G401 (cell line): ENCODE data around the gene PACSIN1. TPM values are rescaled to one million over a fixed set of nuclear protein-coding genes. Genes with fewer than 3 reads are reported as not detected.

ENCODE experiments used
- DNase-seq: peaks from one replicate; pipeline ENCODE4 v3.0.0-alpha.2; 2015; ENCODE audit warnings: low spot score
- in situ Hi-C: cut with HindIII; loops from 2 replicates; pipeline ENCODE4 v1.10.0; 2016; ENCODE audit warnings: low sequenced_read_pairs, mixed read lengths
- total RNA-seq: library from RNA; depleted of rRNA; stranded (reverse); fragments of >200 nt; shearing (Covaris generic); gene quantifications from 2 replicates; pipeline ENCODE4 v1.2.3, GENCODE V29; 2014

Gene PACSIN1
- total RNA-seq, 1 experiment from 2014 or later: not detected

- in situ Hi-C loops: no loop called here
- DNase-seq: no peak
These were observed 68.8 kb downstream of the PACSIN1 start for GRCh38 chr6:34534656-34535055.

GRCh38 chr6:34535199-34535598 is 69.3 kb downstream of the PACSIN1 start:
- in situ Hi-C loops: no loop called here
- no peak for DNase-seq

GRCh38 chr6:34535646-34536045 is 69.8 kb downstream of the PACSIN1 start:
- in situ Hi-C loops: no loop called here
- no peak for DNase-seq

- in situ Hi-C loops: no loop called here
- no peak for DNase-seq
These were observed 70.5 kb downstream of the PACSIN1 start for GRCh38 chr6:34536251-34536958.

- DNase-seq: no peak
- in situ Hi-C loops: no loop called here
These were observed 71.3 kb downstream of the PACSIN1 start for GRCh38 chr6:34536959-34537848.

GRCh38 chr6:34537922-34538550 is 72.2 kb downstream of the PACSIN1 start:
- DNase-seq: no peak
- in situ Hi-C loops: no loop called here

- DNase-seq: peak; percentile 45
- in situ Hi-C loops: no loop called here
These were observed 72.7 kb downstream of the PACSIN1 start for GRCh38 chr6:34538581-34538980.

- in situ Hi-C loops: no loop called here
- no peak for DNase-seq
These were observed 73.3 kb downstream of the PACSIN1 start for GRCh38 chr6:34539181-34539580.

- in situ Hi-C loops: no loop called here
- no peak for DNase-seq
These were observed 74.3 kb downstream of the PACSIN1 start for GRCh38 chr6:34540222-34540621.

GRCh38 chr6:34540841-34541240 is 75.0 kb downstream of the PACSIN1 start:
- no peak for DNase-seq
- in situ Hi-C loops: no loop called here

- DNase-seq: no peak
- in situ Hi-C loops: no loop called here
These were observed 77.5 kb downstream of the PACSIN1 start for GRCh38 chr6:34543421-34543820.

- no peak for DNase-seq
- in situ Hi-C loops: no loop called here
These were observed 78.3 kb downstream of the PACSIN1 start for GRCh38 chr6:34544052-34544604.

- in situ Hi-C loops: no loop called here
- peak; percentile 46 for DNase-seq
These were observed 79.0 kb downstream of the PACSIN1 start for GRCh38 chr6:34544776-34545471.

GRCh38 chr6:34546551-34547321 is 80.9 kb downstream of the PACSIN1 start:
- peak; percentile 90 for DNase-seq
- in situ Hi-C loops: no loop called here

- in situ Hi-C loops: no loop called here
These were observed 82.1 kb downstream of the PACSIN1 start for GRCh38 chr6:34547701-34548644.

GRCh38 chr6:34549026-34549803 is 83.3 kb downstream of the PACSIN1 start:
- DNase-seq: no peak
- in situ Hi-C loops: no loop called here

More at GRCh38 chr6:34547701-34548644, 82.1 kb downstream of the PACSIN1 start:
- no peak for DNase-seq

GRCh38 chr6:34549804-34550202 is 83.9 kb downstream of the PACSIN1 start:
- in situ Hi-C loops: no loop called here
- no peak for DNase-seq
